Measurements from ENCODE around the gene PIEZO1.
A peak's percentile ranks its signal among the peaks of the same experiment; 100 is the strongest.

DNA sequence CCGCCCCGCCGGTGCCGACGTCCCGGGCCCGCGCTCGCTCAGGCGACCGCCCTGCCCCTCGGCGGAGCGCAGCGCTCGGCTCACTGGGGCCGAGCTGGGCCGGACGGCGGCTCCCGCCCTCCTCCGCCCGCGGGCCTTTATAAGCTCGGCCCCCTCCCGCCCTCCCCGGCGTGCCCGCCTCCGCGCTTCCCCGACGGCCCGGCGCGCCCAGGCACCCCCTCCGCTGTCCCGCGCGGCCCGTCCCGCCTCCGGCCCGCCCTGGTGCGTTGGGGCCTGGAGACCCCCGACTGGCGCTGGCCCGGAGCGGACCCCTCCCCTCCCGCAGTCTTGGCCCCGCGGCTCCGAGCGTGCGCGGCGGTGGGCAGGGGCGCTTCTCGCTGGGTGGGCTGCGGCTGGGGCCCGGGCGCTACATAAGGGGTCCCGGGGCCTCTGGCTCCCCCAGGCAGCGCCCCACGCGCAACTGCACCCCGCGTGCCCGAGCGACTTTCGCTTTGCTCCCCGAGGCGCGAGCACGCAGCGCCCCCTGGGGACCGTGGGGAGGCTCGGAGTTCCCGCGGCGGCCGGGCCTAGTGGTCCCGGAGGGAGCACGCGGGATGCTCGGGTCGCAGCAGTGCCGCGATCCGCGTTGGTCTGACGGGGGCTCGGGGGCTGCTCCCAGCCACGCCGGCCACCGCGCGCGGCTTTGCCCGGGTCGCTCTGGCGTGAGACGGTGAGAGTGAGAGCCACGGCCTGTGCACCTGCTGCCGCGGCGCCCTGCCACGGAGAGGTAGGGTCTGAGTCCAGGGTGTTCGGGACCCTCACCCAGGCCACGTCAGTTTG is at the start of gene PIEZO1:
- peak; percentile 27 to 62 for TF ChIP-seq POLR2A (IDR thresholded peaks at IDR 0.05)
- TF ChIP-seq CTCF (IDR thresholded peaks at IDR 0.05): peak; percentile 81 to 98 (median 96)
